ENCODE results near the gene RSBN1L. TPM values are rescaled to one million over a fixed set of nuclear protein-coding genes. Genes with fewer than 3 reads are reported as not detected.

The RSBN1L gene
- total RNA-seq, 2 experiments from 2014 or later: 30.2 to 32.6 TPM

GRCh38 chr7:77740257-77740656, 44.0 kb downstream of the RSBN1L start:
- POLR2A ChIA-PET: no interaction called here
- CTCF ChIA-PET: no interaction called here
- no peak overlapping the region for H3K27ac Mint-ChIP-seq
- H3K9me3 Mint-ChIP-seq: no peaks in the 10 kb centered on the region
- H3K27me3 Mint-ChIP-seq: no peaks in the 10 kb centered on the region
- DNase-seq: no peak
- peaks cover 25% of the 10 kb centered on the region for H3K36me3 Mint-ChIP-seq (ENCODE audit: low read depth)
- peaks cover 3% of the 10 kb centered on the region for H3K4me1 Mint-ChIP-seq
- H3K4me3 Mint-ChIP-seq: no peak overlapping the region

- POLR2A ChIA-PET: no interaction called here
- H3K27ac Mint-ChIP-seq: no peak overlapping the region
Observed at GRCh38 chr7:77743518-77743917, 47.3 kb downstream of the RSBN1L start.

GRCh38 chr7:77745746-77746145, 49.5 kb downstream of the RSBN1L start:
- POLR2A ChIA-PET: no interaction called here
- no peak for DNase-seq
- no peaks in the 10 kb centered on the region for H3K27me3 Mint-ChIP-seq
- H3K9me3 Mint-ChIP-seq: no peaks in the 10 kb centered on the region
- H3K4me3 Mint-ChIP-seq: no peak overlapping the region
- CTCF ChIA-PET: interaction anchor here (0.6 to 1.0 kb wide), 2 partner anchors 14 to 27 kb away, joined by 3 to 4 read pairs; no protein-coding TSS in a partner anchor
- H3K4me1 Mint-ChIP-seq: peaks cover 8% of the 10 kb centered on the region
- H3K36me3 Mint-ChIP-seq (ENCODE audit: low read depth): peaks cover 32% of the 10 kb centered on the region
- H3K27ac Mint-ChIP-seq: no peak overlapping the region

More at GRCh38 chr7:77743518-77743917, 47.3 kb downstream of the RSBN1L start:
- Mint-ChIP-seq H3K4me1 (peaks cover 5% of the 10 kb centered on the region), H3K27me3 (no peaks in the 10 kb centered on the region), H3K4me3 (no peak overlapping the region), H3K36me3 (ENCODE audit: low read depth) (peaks cover 26% of the 10 kb centered on the region), H3K9me3 (no peaks in the 10 kb centered on the region)
- DNase-seq: no peak
- CTCF ChIA-PET: no interaction called here

GRCh38 chr7:77746164-77746823, 50.0 kb downstream of the RSBN1L start:
- H3K9me3 Mint-ChIP-seq: no peaks in the 10 kb centered on the region
- POLR2A ChIA-PET: no interaction called here
- no peak overlapping the region for H3K27ac Mint-ChIP-seq
- peaks cover 35% of the 10 kb centered on the region for H3K36me3 Mint-ChIP-seq (ENCODE audit: low read depth)
- peaks cover 10% of the 10 kb centered on the region for H3K4me1 Mint-ChIP-seq
- H3K27me3 Mint-ChIP-seq: no peaks in the 10 kb centered on the region
- no peak for DNase-seq
- CTCF ChIA-PET: interaction anchor here (1.0 kb wide), 1 partner anchor 27 kb away, joined by 3 read pairs; no protein-coding TSS in a partner anchor
- no peak overlapping the region for H3K4me3 Mint-ChIP-seq

- no peaks in the 10 kb centered on the region for H3K9me3 Mint-ChIP-seq
- POLR2A ChIA-PET: no interaction called here
- H3K4me1 Mint-ChIP-seq: peaks cover 10% of the 10 kb centered on the region
- H3K36me3 Mint-ChIP-seq (ENCODE audit: low read depth): peaks cover 35% of the 10 kb centered on the region
- DNase-seq: no peak
- no peak overlapping the region for H3K27ac Mint-ChIP-seq
- CTCF ChIA-PET: interaction anchor here (1.0 kb wide), 1 partner anchor 28 kb away, joined by 3 read pairs; no protein-coding TSS in a partner anchor
- H3K27me3 Mint-ChIP-seq: no peaks in the 10 kb centered on the region
- no peak overlapping the region for H3K4me3 Mint-ChIP-seq
Observed at GRCh38 chr7:77746824-77747165, 50.5 kb downstream of the RSBN1L start.

GRCh38 chr7:77747178-77747577, 50.9 kb downstream of the RSBN1L start:
- Mint-ChIP-seq H3K27ac (no peak overlapping the region), H3K27me3 (no peaks in the 10 kb centered on the region), H3K9me3 (no peaks in the 10 kb centered on the region), H3K4me1 (peaks cover 13% of the 10 kb centered on the region), H3K4me3 (no peak overlapping the region), H3K36me3 (ENCODE audit: low read depth) (peaks cover 36% of the 10 kb centered on the region)
- ChIA-PET CTCF (interaction anchor here (1.4 kb wide), 1 partner anchor 37 kb away, joined by 3 read pairs; no protein-coding TSS in a partner anchor), POLR2A (no interaction called here)
- no peak for DNase-seq

GRCh38 chr7:77747718-77748117, 51.5 kb downstream of the RSBN1L start:
- Mint-ChIP-seq H3K27ac (peak overlapping the region; percentile 41), H3K36me3 (ENCODE audit: low read depth) (peaks cover 36% of the 10 kb centered on the region), H3K27me3 (no peaks in the 10 kb centered on the region), H3K4me1 (peaks cover 18% of the 10 kb centered on the region), H3K4me3 (no peak overlapping the region), H3K9me3 (no peaks in the 10 kb centered on the region)
- CTCF ChIA-PET: interaction anchor here (1.4 kb wide), 1 partner anchor 37 kb away, joined by 3 read pairs; no protein-coding TSS in a partner anchor
- DNase-seq: no peak
- POLR2A ChIA-PET: no interaction called here

- H3K4me3 Mint-ChIP-seq: no peak overlapping the region
- H3K27ac Mint-ChIP-seq: no peak overlapping the region
- DNase-seq: no peak
- H3K9me3 Mint-ChIP-seq: no peaks in the 10 kb centered on the region
- POLR2A ChIA-PET: no interaction called here
- H3K27me3 Mint-ChIP-seq: no peaks in the 10 kb centered on the region
- peaks cover 23% of the 10 kb centered on the region for H3K36me3 Mint-ChIP-seq (ENCODE audit: low read depth)
- CTCF ChIA-PET: no interaction called here
- peaks cover 30% of the 10 kb centered on the region for H3K4me1 Mint-ChIP-seq
Observed at GRCh38 chr7:77752016-77752415, 55.8 kb downstream of the RSBN1L start.

GRCh38 chr7:77753173-77753572, 56.9 kb downstream of the RSBN1L start:
- Mint-ChIP-seq H3K27me3 (no peaks in the 10 kb centered on the region), H3K4me3 (no peak overlapping the region), H3K9me3 (no peaks in the 10 kb centered on the region), H3K27ac (no peak overlapping the region), H3K4me1 (peaks cover 29% of the 10 kb centered on the region), H3K36me3 (ENCODE audit: low read depth) (peaks cover 19% of the 10 kb centered on the region)
- POLR2A ChIA-PET: no interaction called here
- CTCF ChIA-PET: no interaction called here
- DNase-seq: no peak

- CTCF ChIA-PET: interaction anchor here (0.9 to 1.6 kb wide), 3 partner anchors 10 to 99 kb away, joined by 3 to 4 read pairs (median 3); no protein-coding TSS in a partner anchor
- H3K4me3 Mint-ChIP-seq: no peak overlapping the region
- H3K9me3 Mint-ChIP-seq: no peaks in the 10 kb centered on the region
- H3K36me3 Mint-ChIP-seq (ENCODE audit: low read depth): no peaks in the 10 kb centered on the region
- H3K27me3 Mint-ChIP-seq: no peaks in the 10 kb centered on the region
- H3K4me1 Mint-ChIP-seq: peaks cover 20% of the 10 kb centered on the region
- POLR2A ChIA-PET: no interaction called here
- H3K27ac Mint-ChIP-seq: no peak overlapping the region
- no peak for DNase-seq
Observed at GRCh38 chr7:77757589-77757988, 61.3 kb downstream of the RSBN1L start.

- peaks cover 13% of the 10 kb centered on the region for H3K4me1 Mint-ChIP-seq
- H3K27ac Mint-ChIP-seq: no peak overlapping the region
- H3K27me3 Mint-ChIP-seq: no peaks in the 10 kb centered on the region
- CTCF ChIA-PET: interaction anchor here (0.6 to 1.3 kb wide), 3 partner anchors 13 to 108 kb away, joined by 3 to 5 read pairs (median 4); no protein-coding TSS in a partner anchor
- no peak overlapping the region for H3K4me3 Mint-ChIP-seq
- H3K9me3 Mint-ChIP-seq: no peaks in the 10 kb centered on the region
- H3K36me3 Mint-ChIP-seq (ENCODE audit: low read depth): no peaks in the 10 kb centered on the region
- POLR2A ChIA-PET: no interaction called here
- DNase-seq: peak; percentile 84
Observed at GRCh38 chr7:77759294-77759889, 63.1 kb downstream of the RSBN1L start.

GRCh38 chr7:77760809-77761453, 64.7 kb downstream of the RSBN1L start:
- ChIA-PET POLR2A (no interaction called here), CTCF (no interaction called here)
- no peak for DNase-seq
- no peaks in the 10 kb centered on the region for H3K9me3 Mint-ChIP-seq
- H3K27ac Mint-ChIP-seq: no peak overlapping the region
- H3K4me1 Mint-ChIP-seq: peaks cover 11% of the 10 kb centered on the region
- peaks cover 5% of the 10 kb centered on the region for H3K36me3 Mint-ChIP-seq (ENCODE audit: low read depth)
- H3K4me3 Mint-ChIP-seq: no peak overlapping the region
- H3K27me3 Mint-ChIP-seq: no peaks in the 10 kb centered on the region

GRCh38 chr7:77765481-77765880, 69.2 kb downstream of the RSBN1L start:
- Mint-ChIP-seq H3K4me1 (peaks cover 4% of the 10 kb centered on the region), H3K4me3 (no peak overlapping the region), H3K36me3 (ENCODE audit: low read depth) (peaks cover 15% of the 10 kb centered on the region), H3K9me3 (no peaks in the 10 kb centered on the region), H3K27me3 (no peaks in the 10 kb centered on the region), H3K27ac (no peak overlapping the region)
- no peak for DNase-seq
- ChIA-PET CTCF (interaction anchor here (1.6 kb wide), 1 partner anchor 23 kb away, joined by 3 read pairs; no protein-coding TSS in a partner anchor), POLR2A (interaction anchor here (0.6 kb wide), 1 partner anchor 91 kb away, joined by 8 read pairs; no protein-coding TSS in a partner anchor)

All from activated CD4-positive, alpha-beta T cell treated with anti-CD3 and anti-CD28 coated beads, Interleukin-2, amount 10 ng/mL, durations not matched to agents 7 days and 5 days (primary cell).